H9 (cell line): ENCODE data around the gene FXYD7. TPM values are rescaled to one million over a fixed set of nuclear protein-coding genes. Genes with fewer than 3 reads are reported as not detected.

Experiments
- DNase-seq: peaks from one replicate; pipeline ENCODE4 v3.0.0-alpha.2; 2017
- H2AFZ ChIP-seq: one replicate; pipeline ENCODE4 v1.6.1; 2013; ENCODE audit warnings: mild to moderate bottlenecking, low read length, control low read depth, moderate library complexity
- H2AK5ac ChIP-seq: 2 replicates; pipeline ENCODE4 v1.6.1; 2013; ENCODE audit warnings: low read length, control low read depth, mixed read lengths; ENCODE audit not compliant: insufficient read length
- H2BK120ac ChIP-seq: one replicate; pipeline ENCODE4 v1.6.1; 2013; ENCODE audit warnings: low read depth, mild to moderate bottlenecking, low read length, control low read depth, inconsistent platforms; ENCODE audit not compliant: poor library complexity, severe bottlenecking
- H2BK12ac ChIP-seq: 2 replicates; pipeline ENCODE4 v1.6.1; 2013; ENCODE audit warnings: low read length, control low read depth, mixed read lengths, low read depth; ENCODE audit not compliant: insufficient read length
- H2BK15ac ChIP-seq: 2 replicates; pipeline ENCODE4 v1.6.1; 2013; ENCODE audit warnings: low read depth, low read length, control low read depth
- H2BK20ac ChIP-seq: one replicate; pipeline ENCODE4 v1.6.1; 2013; ENCODE audit warnings: low read depth, mild to moderate bottlenecking, low read length, control low read depth, inconsistent platforms; ENCODE audit not compliant: poor library complexity, severe bottlenecking
- H2BK5ac ChIP-seq: 2 replicates; pipeline ENCODE4 v1.6.1; 2013; ENCODE audit warnings: low read length, control low read depth, mixed read lengths; ENCODE audit not compliant: insufficient read length
- H3K14ac ChIP-seq: 2 replicates; pipeline ENCODE4 v1.6.1; 2013; ENCODE audit warnings: low read length, control low read depth; ENCODE audit not compliant: insufficient read depth
- H3K18ac ChIP-seq: 2 replicates; pipeline ENCODE4 v1.6.1; 2013; ENCODE audit warnings: low read depth, mild to moderate bottlenecking, mixed read lengths, low read length, control low read depth; ENCODE audit not compliant: insufficient read length
- H3K23ac ChIP-seq: 2 replicates; pipeline ENCODE4 v1.6.1; 2013; ENCODE audit warnings: low read length, control low read depth, mixed read lengths, low read depth; ENCODE audit not compliant: insufficient read length
- H3K23me2 ChIP-seq: 2 replicates; pipeline ENCODE4 v1.6.1; 2013; ENCODE audit warnings: low read depth, mild to moderate bottlenecking, mixed read lengths, low read length, control low read depth; ENCODE audit not compliant: insufficient read length, poor library complexity, severe bottlenecking
- H3K27ac ChIP-seq: 2 replicates; pipeline ENCODE4 v1.5.1; 2013; ENCODE audit warnings: low read length, control low read depth, mixed read lengths, low read depth; ENCODE audit not compliant: insufficient read length
- H3K27me3 ChIP-seq: 2 replicates; pipeline ENCODE4 v1.6.1; 2013; ENCODE audit warnings: low read length, control low read depth, inconsistent platforms; ENCODE audit not compliant: insufficient read depth
- H3K4ac ChIP-seq: 2 replicates; pipeline ENCODE4 v1.6.1; 2013; ENCODE audit warnings: low read depth, mild to moderate bottlenecking, control low read depth, inconsistent platforms, low read length, moderate library complexity
- H3K4me1 ChIP-seq: 2 replicates; pipeline ENCODE4 v1.6.1; 2013; ENCODE audit warnings: low read length, control low read depth, inconsistent platforms; ENCODE audit not compliant: insufficient read depth
- H3K4me2 ChIP-seq: 2 replicates; pipeline ENCODE4 v1.6.1; 2013; ENCODE audit warnings: low read length, control low read depth, mixed read lengths; ENCODE audit not compliant: insufficient read length, insufficient read depth
- H3K56ac ChIP-seq: 2 replicates; pipeline ENCODE4 v1.6.1; 2013; ENCODE audit warnings: low read depth, mild to moderate bottlenecking, mixed read lengths, low read length, control low read depth; ENCODE audit not compliant: insufficient read length
- H3K79me1 ChIP-seq: 2 replicates; pipeline ENCODE4 v1.6.1; 2013; ENCODE audit warnings: low read depth, mild to moderate bottlenecking, moderate library complexity, low read length, control low read depth, inconsistent platforms; ENCODE audit not compliant: insufficient read depth, poor library complexity, severe bottlenecking
- H3K79me2 ChIP-seq: 2 replicates; pipeline ENCODE4 v1.6.1; 2013; ENCODE audit warnings: low read length, control low read depth, inconsistent platforms; ENCODE audit not compliant: insufficient read depth
- H3K9ac ChIP-seq: 2 replicates; pipeline ENCODE4 v1.6.1; 2013; ENCODE audit warnings: low read length, control low read depth, mixed read lengths; ENCODE audit not compliant: insufficient read length; ENCODE audit errors: extremely low read depth
- H3K9me3 ChIP-seq: one replicate; pipeline ENCODE4 v1.6.1; 2013; ENCODE audit warnings: low read depth, low read length, inconsistent platforms; ENCODE audit not compliant: control insufficient read depth
- H3T11ph ChIP-seq: one replicate; pipeline ENCODE4 v1.6.1; 2013; ENCODE audit warnings: mild to moderate bottlenecking, low read length, control low read depth, inconsistent platforms
- H4K20me1 ChIP-seq: one replicate; pipeline ENCODE4 v1.6.1; 2013; ENCODE audit not compliant: control insufficient read depth, insufficient read length, insufficient read depth
- H4K5ac ChIP-seq: 2 replicates; pipeline ENCODE4 v1.6.1; 2013; ENCODE audit warnings: low read depth, mild to moderate bottlenecking, mixed read lengths, low read length, control low read depth; ENCODE audit not compliant: insufficient read length
- H4K8ac ChIP-seq: replicated peaks from 2 replicates; pipeline ENCODE4 v1.6.1; 2013; ENCODE audit warnings: low read length, control low read depth, mixed read lengths, low read depth; ENCODE audit not compliant: insufficient read length
- H4K91ac ChIP-seq: 2 replicates; pipeline ENCODE4 v1.6.1; 2013; ENCODE audit warnings: low read depth, mild to moderate bottlenecking, moderate library complexity, mixed read lengths, low read length, control low read depth; ENCODE audit not compliant: insufficient read length
- H3K27ac Mint-ChIP-seq, 3 experiments: 2 replicates in 2 of 3; 3 replicates in 1 of 3; pipeline ENCODE4 v1.8.0; 2020 to 2021; ENCODE audit warnings: mixed read lengths in 3 of 3, mild to moderate bottlenecking in 1 of 3, moderate library complexity in 1 of 3
- H3K27me3 Mint-ChIP-seq: 2 replicates; pipeline ENCODE4 v1.8.0; 2021; ENCODE audit warnings: low read depth, mild to moderate bottlenecking, moderate library complexity, mixed read lengths
- H3K36me3 Mint-ChIP-seq, 3 experiments: 2 replicates in 2 of 3; 3 replicates in 1 of 3; pipeline ENCODE4 v1.8.0; 2020 to 2021; ENCODE audit warnings: low read depth in 3 of 3, mixed read lengths in 3 of 3; ENCODE audit not compliant: insufficient read depth in 1 of 3
- H3K4me1 Mint-ChIP-seq, 2 experiments: 2 replicates each; pipeline ENCODE4 v1.8.0; 2020; ENCODE audit warnings: mixed read lengths in 2 of 2
- H3K4me3 Mint-ChIP-seq, 2 experiments: 2 replicates in 1 of 2; 3 replicates in 1 of 2; pipeline ENCODE4 v1.8.0; 2020 to 2021; ENCODE audit warnings: mild to moderate bottlenecking in 2 of 2, mixed read lengths in 2 of 2, moderate library complexity in 1 of 2
- H3K9me3 Mint-ChIP-seq, 2 experiments: 2 replicates in 1 of 2; 3 replicates in 1 of 2; pipeline ENCODE4 v1.8.0; 2020; ENCODE audit warnings: mild to moderate bottlenecking in 2 of 2, mixed read lengths in 2 of 2, moderate library complexity in 1 of 2
- CTCF ChIP-seq: fragments of 200-600 bp; sonication (generic); conservative IDR thresholded peaks from 3 replicates; pipeline ENCODE4 v1.8.0; 2021; ENCODE audit warnings: antibody characterized with exemption, mild to moderate bottlenecking
- WGBS: extraction: QIAGEN DNeasy Blood & Tissue Kit; methylation state at CpG from one replicate; pipeline ENCODE4 v1.1.7; 2013; ENCODE audit warnings: missing lambda C conversion rate, low lambda C conversion rate, mixed read lengths; ENCODE audit not compliant: insufficient read length; ENCODE audit errors: extremely low coverage; 5-methylcytosine and 5-hydroxymethylcytosine counted together
- total RNA-seq: library from RNA; stranded (reverse); gene quantifications from 2 replicates; pipeline ENCODE4 v1.2.1, GENCODE V29; 2021

Gene FXYD7
- total RNA-seq, 1 experiment from 2014 or later = 9.0 TPM

- DNase-seq = no peak
- Histone ChIP-seq H4K8ac (no peak overlapping the region), H3K4ac (no peak overlapping the region), H4K91ac (no peak overlapping the region), H3K4me2 (no peak overlapping the region), H2BK12ac (no peak overlapping the region), H3K23me2 (no peaks in the 10 kb centered on the region), H2BK120ac (no peak overlapping the region), H3K4me1 (no peaks in the 10 kb centered on the region), H3K18ac (no peak overlapping the region), H3K14ac (no peak overlapping the region), H4K20me1 (no peaks in the 10 kb centered on the region), H3K79me2 (no peaks in the 10 kb centered on the region), H3K56ac (no peak overlapping the region), H2BK5ac (no peak overlapping the region), H3K27ac (no peak overlapping the region), H3K23ac (no peak overlapping the region), H2AFZ (no peak overlapping the region), H3K9ac (no peak overlapping the region), H3T11ph (no peak overlapping the region), H4K5ac (no peak overlapping the region), H3K9me3 (no peaks in the 10 kb centered on the region), H3K27me3 (no peaks in the 10 kb centered on the region; the same call in 1 of the 2 replicates), H2AK5ac (no peak overlapping the region), H2BK15ac (no peak overlapping the region), H3K79me1 (no peaks in the 10 kb centered on the region), H2BK20ac (no peak overlapping the region)
- peaks cover 0 to 7% of the 10 kb centered on the region in 2 experiments for H3K9me3 Mint-ChIP-seq
- WGBS = no CpG with 5 or more reads among the region's 1 CpG
- H3K4me1 Mint-ChIP-seq = peaks cover 0 to 3% of the 10 kb centered on the region in 2 experiments; a peak in 1 of 4 replicates
- no peak for TF ChIP-seq CTCF
- H3K27me3 Mint-ChIP-seq = peaks cover 5% of the 10 kb centered on the region
- no peak overlapping the region for H3K4me3 Mint-ChIP-seq
- no peak overlapping the region for H3K27ac Mint-ChIP-seq
- peaks cover 0 to 3% (median 0%) of the 10 kb centered on the region in 3 experiments; a peak in 1 of 7 replicates for H3K36me3 Mint-ChIP-seq
Observed at GRCh38 chr19:35184267-35184666, 41.2 kb downstream of the FXYD7 start.
